Liver (tissue), 9 donors: ENCODE results near the gene ZBTB18. TPM values are rescaled to one million over a fixed set of nuclear protein-coding genes. Genes with fewer than 3 reads are reported as not detected.
"Not testable (repeated sequence)": the region's sequence is repeated elsewhere in the genome, so short reads cannot be mapped to it uniquely, and the experiment has no call there.

Experiments
- DNase-seq: peaks from one replicate; pipeline ENCODE4 v3.0.0-alpha.2; 2017; ENCODE audit warnings: low spot score
- H3K27ac ChIP-seq, 2 donors: one replicate each; pipeline ENCODE4 v1.7.0; 2013; ENCODE audit warnings: inconsistent platforms in 2 of 2, low read length in 2 of 2, control low read depth in 1 of 2, low read depth in 1 of 2, mild to moderate bottlenecking in 1 of 2
- H3K27me3 ChIP-seq, 4 donors: one replicate each; pipeline versions ENCODE4 v1.6.1 to v1.7.0; 2013; ENCODE audit warnings: low read length in 3 of 4, inconsistent platforms in 1 of 4, mild to moderate bottlenecking in 1 of 4, moderate library complexity in 1 of 4; ENCODE audit not compliant: control insufficient read depth in 4 of 4, insufficient read depth in 4 of 4
- H3K36me3 ChIP-seq, 4 donors: one replicate each; pipeline versions ENCODE4 v1.6.1 to v1.7.0; 2013; ENCODE audit warnings: low read length in 3 of 4, mild to moderate bottlenecking in 3 of 4, low read depth in 1 of 4, moderate library complexity in 1 of 4; ENCODE audit not compliant: control insufficient read depth in 4 of 4, insufficient read depth in 3 of 4
- H3K4me1 ChIP-seq, 4 donors: one replicate each; pipeline versions ENCODE4 v1.6.1 to v1.7.0; 2013; ENCODE audit warnings: low read length in 3 of 4, mild to moderate bottlenecking in 3 of 4, moderate library complexity in 1 of 4; ENCODE audit not compliant: control insufficient read depth in 4 of 4, insufficient read depth in 4 of 4
- H3K4me3 ChIP-seq, 3 donors: one replicate each; pipeline versions ENCODE4 v1.6.1 to v1.7.0; 2013; ENCODE audit warnings: low read length in 3 of 3, control low read depth in 1 of 3, low read depth in 1 of 3, mild to moderate bottlenecking in 1 of 3
- H3K9ac ChIP-seq, 2 donors: one replicate each; pipeline ENCODE4 v1.7.0; 2013; ENCODE audit warnings: low read length in 2 of 2, mild to moderate bottlenecking in 2 of 2, moderate library complexity in 2 of 2, control low read depth in 1 of 2, low read depth in 1 of 2
- H3K9me3 ChIP-seq, 4 donors: one replicate each; pipeline versions ENCODE4 v1.6.1 to v1.7.0; 2013; ENCODE audit warnings: low read length in 3 of 4; ENCODE audit not compliant: control insufficient read depth in 4 of 4
- ATF3 ChIP-seq: IDR thresholded peaks from 2 replicates; pipeline ENCODE4 v1.6.1; 2016; ENCODE audit warnings: antibody characterized with exemption
- CTCF ChIP-seq: fragments of 150-350 bp; IDR thresholded peaks from 2 replicates; pipeline ENCODE4 v1.5.1; 2017; ENCODE audit warnings: improper control_type of control experiment, low read depth, low read length; ENCODE audit not compliant: missing input control
- HNF4A ChIP-seq, 2 donors: conservative IDR thresholded peaks; 2 replicates each; pipeline ENCODE4 v1.6.1; 2016; ENCODE audit warnings: antibody characterized with exemption in 2 of 2, mild to moderate bottlenecking in 2 of 2
- NR2F2 ChIP-seq: IDR thresholded peaks from 2 replicates; pipeline ENCODE4 v1.6.1; 2016; ENCODE audit warnings: antibody characterized with exemption
- RAD21 ChIP-seq, 2 donors: IDR thresholded peaks; 2 replicates each; pipeline ENCODE4 v1.6.1; 2016; ENCODE audit warnings: antibody characterized with exemption in 2 of 2, mild to moderate bottlenecking in 2 of 2
- YY1 ChIP-seq: IDR thresholded peaks from 2 replicates; pipeline ENCODE4 v1.6.1; 2016; ENCODE audit warnings: antibody characterized with exemption, mild to moderate bottlenecking
- ZBTB33 ChIP-seq: IDR thresholded peaks from 2 replicates; pipeline ENCODE4 v1.6.1; 2016; ENCODE audit warnings: antibody characterized with exemption
- WGBS: extraction: QIAGEN DNeasy Blood & Tissue Kit; methylation state at CpG from one replicate; pipeline ENCODE4 v1.1.7; 2013; 5-methylcytosine and 5-hydroxymethylcytosine counted together
- polyA plus RNA-seq, 2 donors: library from polyadenylated mRNA; stranded (reverse) in 1 of 2; unstranded in 1 of 2; fragments of 200-250 nt in 1 of 2; fragments of >200 nt in 1 of 2; fragmentation: Nextera tagmentation in 1 of 2; extraction: Ambion mirVana in 1 of 2; gene quantifications; one replicate each; pipeline versions ENCODE4 v1.2.1 to v1.2.3, GENCODE V29; 2013 to 2015
- total RNA-seq, 2 donors: library from RNA; depleted of rRNA; stranded (reverse); fragments of >200 nt; gene quantifications; one replicate each; pipeline ENCODE4 v1.2.3, GENCODE V29; 2014
- donor health status: healthy.
- donor health status: healthy.
- donor health status: healthy.
- donor health status: healthy.
- donor health status: healthy.

ZBTB18 gene
- total and polyA plus RNA-seq, 4 donors, result 1.2 to 18.3 (median 5.7) TPM

- TF ChIP-seq CTCF (no peak), YY1 (no peak), NR2F2 (no peak)
These were observed 9.5 kb upstream of the ZBTB18 start (continued) for GRCh38 chr1:244041466-244042120.

GRCh38 chr1:244042293-244042692 is 8.8 kb upstream of the ZBTB18 start:
- H3K4me1 ChIP-seq, result peaks cover 1 to 12% (median 5%) of the 10 kb centered on the region in 4 donors
- H3K9ac ChIP-seq, result no peak overlapping the region
- no peak for TF ChIP-seq RAD21 (IDR thresholded peaks at IDR 0.05)
- H3K36me3 ChIP-seq, result no peaks in the 10 kb centered on the region
- DNase-seq, result no peak
- H3K9me3 ChIP-seq, result no peaks in the 10 kb centered on the region
- WGBS, result 95% methylated on average over 3 of the region's 3 CpGs
- H3K4me3 ChIP-seq, result no peak overlapping the region
- H3K27ac ChIP-seq, result no peak overlapping the region
- H3K27me3 ChIP-seq, result no peaks in the 10 kb centered on the region

GRCh38 chr1:244044423-244044822 is 6.7 kb upstream of the ZBTB18 start:
- H3K4me1 ChIP-seq, result peaks cover 1 to 12% (median 5%) of the 10 kb centered on the region in 4 donors
- TF ChIP-seq ZBTB33 (no peak), YY1 (no peak), ATF3 (no peak), CTCF (no peak), HNF4A (conservative IDR thresholded peaks at IDR 0.05) (no peak), RAD21 (IDR thresholded peaks at IDR 0.05) (no peak)

GRCh38 chr1:244046254-244046653 is 4.8 kb upstream of the ZBTB18 start:
- not testable (repeated sequence) for H3K27me3 ChIP-seq, DNase-seq, H3K9me3 ChIP-seq, H3K36me3 ChIP-seq, H3K9ac ChIP-seq, H3K4me3 ChIP-seq
- WGBS, result 95% methylated on average over 1 of the region's 1 CpG
- H3K4me1 ChIP-seq, result peaks cover 1 to 20% (median 10%) of the 10 kb centered on the region in 4 donors
- peak overlapping the region; percentile 99 to 100 for H3K27ac ChIP-seq

More at GRCh38 chr1:244044423-244044822, 6.7 kb upstream of the ZBTB18 start:
- 1% methylated on average over 1 of the region's 1 CpG for WGBS
- no peaks in the 10 kb centered on the region for H3K9me3 ChIP-seq
- no peak overlapping the region for H3K27ac ChIP-seq
- no peaks in the 10 kb centered on the region for H3K36me3 ChIP-seq
- H3K27me3 ChIP-seq, result no peaks in the 10 kb centered on the region
- DNase-seq, result no peak
- H3K9ac ChIP-seq, result no peak overlapping the region
- no peak overlapping the region for H3K4me3 ChIP-seq
